Measurements from ENCODE around the gene PTGIS.

PTGIS gene

DNA sequence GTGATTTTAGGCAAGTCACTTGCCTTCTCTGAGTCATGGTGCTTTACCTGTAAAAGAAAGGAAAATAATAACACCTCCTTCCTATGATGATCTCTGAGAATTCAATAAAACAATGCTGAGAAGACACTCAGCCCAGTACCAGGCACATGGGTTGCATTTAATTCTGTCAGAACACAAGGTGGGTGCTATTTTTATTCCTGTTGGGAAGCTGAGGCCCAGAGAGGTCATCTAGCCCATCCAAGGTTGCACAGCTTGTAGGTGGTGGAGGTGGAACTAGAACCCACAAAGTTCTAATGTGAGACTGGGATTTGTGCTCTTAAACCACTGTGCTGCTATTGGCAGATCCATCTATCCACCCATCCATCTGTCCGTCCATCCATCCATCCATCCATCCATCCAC, 39.6 kb upstream of the PTGIS start:
- H3K27me3 ChIP-seq (ENCODE audit: low read depth): no peaks in the 10 kb centered on the region
- H3K36me3 ChIP-seq (replicated peaks): no peaks in the 10 kb centered on the region
- in situ Hi-C loops (cut with MboI; ENCODE audit: low sequenced_read_pairs): loop anchor here (5.0 to 25.0 kb wide), 3 partner anchors 275 to 455 kb away; no protein-coding TSS in a partner anchor
- DNase-seq (ENCODE audit: low spot score in 2 of 2): no peak
- peaks cover 5% of the 10 kb centered on the region for H3K4me1 ChIP-seq
- no peaks in the 10 kb centered on the region for H3K9me3 ChIP-seq
- no peak overlapping the region for H3K4me3 ChIP-seq

- Histone ChIP-seq H3K4me1 (no peaks in the 10 kb centered on the region), H3K4me3 (no peak overlapping the region), H3K36me3 (replicated peaks) (no peaks in the 10 kb centered on the region), H3K27me3 (ENCODE audit: low read depth) (no peaks in the 10 kb centered on the region), H3K9me3 (no peaks in the 10 kb centered on the region)
- DNase-seq (ENCODE audit: low spot score in 2 of 2): peak in 1 of 2 experiments; percentile 28
- in situ Hi-C loops (cut with MboI; ENCODE audit: low sequenced_read_pairs): loop anchor here (25.0 kb wide), 1 partner anchor 459 kb away; no protein-coding TSS in a partner anchor
Observed at GRCh38 chr20:49603209-49603627, 35.3 kb upstream of the PTGIS start.

DNA sequence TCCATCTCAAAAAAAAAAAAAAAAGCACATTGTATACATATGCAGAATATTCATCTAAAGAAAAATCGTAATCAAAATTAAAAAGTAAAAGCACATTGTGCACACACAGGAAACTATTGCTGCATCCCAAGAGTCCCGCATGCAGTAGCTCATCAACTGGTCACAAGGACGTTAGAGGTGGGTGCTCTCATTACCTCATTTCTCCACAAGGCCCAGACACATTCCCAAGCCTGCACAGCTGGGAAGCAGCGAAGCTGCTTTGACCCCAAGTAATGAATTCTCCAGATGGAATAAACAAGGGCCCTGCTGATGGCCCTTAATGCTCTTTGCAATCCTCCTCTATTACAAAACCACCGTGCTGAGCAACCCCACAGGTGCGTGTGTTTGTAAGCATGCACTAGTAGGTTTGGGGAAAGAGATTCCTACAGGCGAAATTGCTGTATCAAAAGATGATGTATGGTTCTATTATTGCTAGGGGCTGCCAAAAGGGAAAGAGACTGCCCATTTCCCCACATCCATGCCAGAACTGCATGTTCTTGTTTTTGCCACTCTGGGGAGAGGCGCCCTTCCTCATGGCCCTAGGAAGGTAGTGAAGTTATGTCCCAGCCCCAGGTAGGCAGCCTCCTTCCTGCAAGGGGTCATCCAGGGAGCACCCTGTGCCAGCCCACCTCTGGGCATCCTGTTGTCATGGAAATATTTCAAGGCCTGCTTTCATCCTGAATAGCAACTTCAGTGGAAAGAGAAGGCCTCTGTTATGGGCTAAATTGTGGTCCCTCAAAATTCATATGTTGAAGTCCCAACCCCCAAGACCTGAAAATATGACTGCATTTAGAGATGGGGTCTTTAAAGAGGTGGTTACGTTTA, 34.6 kb upstream of the PTGIS start:
- H3K9me3 ChIP-seq: no peaks in the 10 kb centered on the region
- no peak overlapping the region for H3K4me3 ChIP-seq
- H3K27me3 ChIP-seq (ENCODE audit: low read depth): no peaks in the 10 kb centered on the region
- H3K4me1 ChIP-seq: no peaks in the 10 kb centered on the region
- in situ Hi-C loops (cut with MboI; ENCODE audit: low sequenced_read_pairs): loop anchor here (25.0 kb wide), 1 partner anchor 460 kb away; no protein-coding TSS in a partner anchor
- H3K36me3 ChIP-seq (replicated peaks): no peaks in the 10 kb centered on the region
- DNase-seq (ENCODE audit: low spot score in 2 of 2): no peak

GRCh38 chr20:49601153-49601924, 33.4 kb upstream of the PTGIS start:
- Histone ChIP-seq H3K4me3 (no peak overlapping the region), H3K4me1 (no peaks in the 10 kb centered on the region), H3K36me3 (replicated peaks) (no peaks in the 10 kb centered on the region), H3K27me3 (ENCODE audit: low read depth) (no peaks in the 10 kb centered on the region), H3K9me3 (no peaks in the 10 kb centered on the region)
- DNase-seq (ENCODE audit: low spot score in 2 of 2): no peak
- in situ Hi-C loops (cut with MboI; ENCODE audit: low sequenced_read_pairs): loop anchor here (25.0 kb wide), 1 partner anchor 461 kb away; no protein-coding TSS in a partner anchor

DNA sequence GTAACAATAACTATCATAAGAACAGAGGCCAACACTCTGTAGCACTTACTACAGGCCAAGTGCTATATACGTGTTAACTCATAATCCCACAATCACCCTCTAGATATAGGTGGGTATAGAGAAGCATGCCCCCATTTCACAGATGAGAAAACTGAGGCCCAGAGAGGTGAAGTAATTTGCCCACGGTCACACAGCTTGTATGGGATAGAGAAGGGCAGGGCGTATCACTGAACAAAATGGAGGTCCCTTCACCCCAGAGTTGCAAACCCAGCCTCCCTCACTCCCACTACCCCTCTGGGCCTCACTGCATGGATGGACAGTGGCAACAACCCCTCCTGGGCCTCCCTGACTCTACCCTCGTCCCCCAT, 31.8 kb upstream of the PTGIS start:
- no peaks in the 10 kb centered on the region for H3K9me3 ChIP-seq
- no peaks in the 10 kb centered on the region for H3K27me3 ChIP-seq (ENCODE audit: low read depth)
- in situ Hi-C loops (cut with MboI; ENCODE audit: low sequenced_read_pairs): loop anchor here (25.0 kb wide), 1 partner anchor 463 kb away; no protein-coding TSS in a partner anchor
- H3K36me3 ChIP-seq (replicated peaks): no peaks in the 10 kb centered on the region
- no peak for DNase-seq (ENCODE audit: low spot score in 2 of 2)
- no peaks in the 10 kb centered on the region for H3K4me1 ChIP-seq
- H3K4me3 ChIP-seq: no peak overlapping the region

GRCh38 chr20:49597825-49598395, 30.0 kb upstream of the PTGIS start:
- H3K36me3 ChIP-seq (replicated peaks): no peaks in the 10 kb centered on the region
- H3K4me3 ChIP-seq: no peak overlapping the region
- no peaks in the 10 kb centered on the region for H3K27me3 ChIP-seq (ENCODE audit: low read depth)
- H3K4me1 ChIP-seq: no peaks in the 10 kb centered on the region
- H3K9me3 ChIP-seq: no peaks in the 10 kb centered on the region
- DNase-seq (ENCODE audit: low spot score in 2 of 2): no peak
- in situ Hi-C loops (cut with MboI; ENCODE audit: low sequenced_read_pairs): no loop called here

GRCh38 chr20:49595811-49596561, 28.0 kb upstream of the PTGIS start:
- Histone ChIP-seq H3K9me3 (no peaks in the 10 kb centered on the region), H3K4me3 (no peak overlapping the region), H3K27me3 (ENCODE audit: low read depth) (no peaks in the 10 kb centered on the region), H3K36me3 (replicated peaks) (no peaks in the 10 kb centered on the region), H3K4me1 (no peaks in the 10 kb centered on the region)
- in situ Hi-C loops (cut with MboI; ENCODE audit: low sequenced_read_pairs): no loop called here
- DNase-seq (ENCODE audit: low spot score in 2 of 2): no peak

- in situ Hi-C loops (cut with MboI; ENCODE audit: low sequenced_read_pairs): no loop called here
- Histone ChIP-seq H3K4me3 (no peak overlapping the region), H3K27me3 (ENCODE audit: low read depth) (peaks cover 2% of the 10 kb centered on the region; the same call in 1 of the 2 replicates), H3K9me3 (no peaks in the 10 kb centered on the region), H3K36me3 (replicated peaks) (no peaks in the 10 kb centered on the region), H3K4me1 (no peaks in the 10 kb centered on the region)
- DNase-seq (ENCODE audit: low spot score in 2 of 2): no peak
Observed at GRCh38 chr20:49595346-49595745, 27.4 kb upstream of the PTGIS start.

GRCh38 chr20:49594931-49595315, 27.0 kb upstream of the PTGIS start:
- in situ Hi-C loops (cut with MboI; ENCODE audit: low sequenced_read_pairs): no loop called here
- H3K4me3 ChIP-seq: no peak overlapping the region
- no peak for DNase-seq (ENCODE audit: low spot score in 2 of 2)
- H3K36me3 ChIP-seq (replicated peaks): no peaks in the 10 kb centered on the region
- peaks cover 2% of the 10 kb centered on the region; the same call in 1 of the 2 replicates for H3K27me3 ChIP-seq (ENCODE audit: low read depth)
- H3K9me3 ChIP-seq: no peaks in the 10 kb centered on the region
- no peaks in the 10 kb centered on the region for H3K4me1 ChIP-seq

DNA sequence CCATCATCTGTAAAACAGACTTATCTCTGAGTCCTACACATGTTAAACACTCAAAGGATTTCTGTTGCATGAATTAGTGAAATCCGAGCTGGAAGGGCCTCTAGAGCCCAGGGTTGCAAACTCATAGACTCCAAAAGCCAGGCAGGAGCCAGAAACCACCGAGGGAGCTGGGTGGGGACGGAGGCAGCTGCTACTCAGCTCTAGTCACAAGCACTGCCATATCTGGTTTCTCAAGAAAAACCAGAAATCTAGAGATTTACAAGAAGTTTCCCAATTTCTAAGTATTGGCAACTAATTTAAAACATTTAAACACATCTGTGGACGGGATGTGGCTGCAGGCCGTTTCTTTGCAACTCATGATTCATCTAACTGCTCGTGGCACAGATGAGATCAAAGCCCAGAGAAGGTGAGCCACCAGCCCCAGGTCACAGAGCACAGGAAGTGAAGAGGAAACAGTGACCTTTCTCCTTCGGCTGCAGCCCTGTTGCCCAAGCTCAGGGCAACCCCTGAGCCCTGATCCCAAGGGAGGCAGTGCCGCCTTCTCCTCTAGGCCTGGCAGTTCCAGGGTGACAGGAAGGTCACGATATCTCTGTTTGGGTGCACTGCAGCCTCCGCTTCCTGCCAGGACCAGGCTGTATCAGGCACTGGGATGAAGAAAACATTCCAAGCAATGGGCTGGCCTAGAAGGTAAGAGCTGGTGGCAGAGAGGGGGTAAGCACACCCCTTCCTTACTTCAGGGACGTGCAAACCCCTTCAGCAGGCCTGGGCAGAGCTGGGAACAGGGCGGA, 26.4 kb upstream of the PTGIS start:
- in situ Hi-C loops (cut with MboI; ENCODE audit: low sequenced_read_pairs): no loop called here
- Histone ChIP-seq H3K4me3 (no peak overlapping the region), H3K27me3 (ENCODE audit: low read depth) (peaks cover 2% of the 10 kb centered on the region; the same call in 1 of the 2 replicates), H3K36me3 (replicated peaks) (no peaks in the 10 kb centered on the region), H3K4me1 (no peaks in the 10 kb centered on the region), H3K9me3 (no peaks in the 10 kb centered on the region)
- DNase-seq (ENCODE audit: low spot score in 2 of 2): no peak

DNA sequence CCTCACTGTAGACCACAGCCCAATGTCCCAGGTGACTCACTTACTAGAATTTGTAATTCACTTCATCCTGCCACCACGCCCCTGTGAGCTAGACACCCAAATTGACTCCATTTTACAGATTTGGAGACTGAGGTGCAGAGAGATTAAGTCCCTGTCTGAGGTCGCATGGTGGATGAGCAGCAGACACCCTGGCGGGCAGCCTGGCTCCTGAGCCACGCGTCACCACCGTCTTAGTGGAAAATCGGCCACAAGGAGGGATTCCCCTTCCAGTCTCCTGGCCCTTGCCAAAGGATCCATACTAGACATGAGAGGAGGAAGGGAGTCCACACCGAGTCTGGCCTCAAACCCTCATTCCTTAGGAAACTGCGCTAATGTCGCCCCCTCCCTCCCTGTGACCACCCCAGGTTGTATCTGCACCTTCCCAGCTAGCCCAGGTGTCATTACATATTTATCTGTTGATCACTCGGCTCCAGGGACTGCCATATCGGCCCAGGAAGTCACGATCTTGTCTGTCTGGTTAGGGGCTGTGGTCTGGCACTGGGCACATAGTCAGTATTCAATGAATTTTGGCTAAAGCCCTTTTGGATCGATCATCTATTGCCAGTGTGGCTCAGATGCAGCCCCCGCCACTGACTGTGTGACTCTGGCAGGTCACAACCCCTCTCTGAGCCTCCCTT, 25.7 kb upstream of the PTGIS start:
- no peaks in the 10 kb centered on the region for H3K36me3 ChIP-seq (replicated peaks)
- H3K9me3 ChIP-seq: no peaks in the 10 kb centered on the region
- DNase-seq (ENCODE audit: low spot score in 2 of 2): no peak
- no peak overlapping the region for H3K4me3 ChIP-seq
- no peaks in the 10 kb centered on the region for H3K4me1 ChIP-seq
- H3K27me3 ChIP-seq (ENCODE audit: low read depth): peaks cover 2% of the 10 kb centered on the region; the same call in 1 of the 2 replicates
- in situ Hi-C loops (cut with MboI; ENCODE audit: low sequenced_read_pairs): no loop called here

GRCh38 chr20:49592120-49592519, 24.2 kb upstream of the PTGIS start:
- no peak overlapping the region for H3K4me3 ChIP-seq
- H3K9me3 ChIP-seq: no peaks in the 10 kb centered on the region
- no peaks in the 10 kb centered on the region for H3K36me3 ChIP-seq (replicated peaks)
- no peaks in the 10 kb centered on the region for H3K4me1 ChIP-seq
- peaks cover 2% of the 10 kb centered on the region; the same call in 1 of the 2 replicates for H3K27me3 ChIP-seq (ENCODE audit: low read depth)
- in situ Hi-C loops (cut with MboI; ENCODE audit: low sequenced_read_pairs): no loop called here
- DNase-seq (ENCODE audit: low spot score in 2 of 2): no peak

Data from HAP-1 (cell line).